CD4-positive, CD25-positive, alpha-beta regulatory T cell (primary cell): ENCODE data around the gene RAB3A. TPM values are rescaled to one million over a fixed set of nuclear protein-coding genes. Genes with fewer than 3 reads are reported as not detected.

Source experiments
- ATAC-seq, 2 donors: fragments of 150-1000 bp; cut with Tn5 transposase; one replicate each; pipeline ENCODE4 v1.10.0; 2021; ENCODE audit warnings: low read depth in 2 of 2, moderate number of reproducible peaks in 2 of 2, moderate library complexity in 1 of 2
- DNase-seq, 3 donors: peaks; one replicate each; pipeline versions ENCODE4 v3.0.0 to v3.0.0-alpha.2; 2012 to 2022; ENCODE audit warnings: mixed read lengths in 1 of 3
- H3K27ac ChIP-seq: one replicate; pipeline ENCODE4 v1.7.0; 2013; ENCODE audit warnings: mild to moderate bottlenecking, low read length; ENCODE audit not compliant: insufficient read depth, poor library complexity, severe bottlenecking
- H3K27me3 ChIP-seq: one replicate; pipeline ENCODE4 v1.7.0; 2013; ENCODE audit warnings: low read length; ENCODE audit not compliant: control insufficient read depth, insufficient read depth
- H3K36me3 ChIP-seq: one replicate; pipeline ENCODE4 v1.7.0; 2013; ENCODE audit warnings: mild to moderate bottlenecking, low read length, moderate library complexity; ENCODE audit not compliant: control insufficient read depth, insufficient read depth
- H3K4me1 ChIP-seq: 2 replicates; pipeline ENCODE4 v1.7.0; 2013; ENCODE audit warnings: mild to moderate bottlenecking, low read length; ENCODE audit not compliant: insufficient read depth, control insufficient read depth, poor library complexity, severe bottlenecking
- H3K4me3 ChIP-seq: one replicate; pipeline ENCODE4 v1.7.0; 2013; ENCODE audit warnings: low read depth, mild to moderate bottlenecking, low read length, moderate library complexity
- H3K9me3 ChIP-seq, 2 experiments: 1 replicate in 1 of 2; 2 replicates in 1 of 2; pipeline ENCODE4 v1.7.0; 2013; ENCODE audit warnings: low read length in 2 of 2, mild to moderate bottlenecking in 1 of 2, moderate library complexity in 1 of 2; ENCODE audit not compliant: control insufficient read depth in 2 of 2
- H3K27ac Mint-ChIP-seq, 3 donors: one replicate each; pipeline ENCODE4 v1.8.0; 2020 to 2022; ENCODE audit warnings: mild to moderate bottlenecking in 3 of 3, mixed read lengths in 3 of 3, moderate library complexity in 2 of 3
- H3K27me3 Mint-ChIP-seq: one replicate; pipeline ENCODE4 v1.8.0; 2022; ENCODE audit warnings: mild to moderate bottlenecking, mixed read lengths
- H3K36me3 Mint-ChIP-seq: one replicate; pipeline ENCODE4 v1.8.0; 2020; ENCODE audit warnings: mixed read lengths
- H3K4me1 Mint-ChIP-seq, 4 donors: one replicate each; pipeline ENCODE4 v1.8.0; 2020 to 2022; ENCODE audit warnings: mixed read lengths in 4 of 4, mild to moderate bottlenecking in 1 of 4
- H3K4me3 Mint-ChIP-seq, 4 donors: one replicate each; pipeline ENCODE4 v1.8.0; 2020 to 2022; ENCODE audit warnings: mild to moderate bottlenecking in 4 of 4, mixed read lengths in 4 of 4, moderate library complexity in 3 of 4
- H3K9me3 Mint-ChIP-seq, 7 donors: one replicate each; pipeline ENCODE4 v1.8.0; 2020 to 2022; ENCODE audit warnings: mixed read lengths in 7 of 7, mild to moderate bottlenecking in 3 of 7, moderate library complexity in 2 of 7
- polyA plus RNA-seq, 4 donors: library from polyadenylated mRNA; unstranded; fragments of 300-500 nt; fragmentation: Illumina TruSeq; gene quantifications; one replicate each; pipeline ENCODE4 v1.2.3, GENCODE V29; 2021
- total RNA-seq: library from RNA; stranded (reverse); gene quantifications from one replicate; pipeline ENCODE4 v1.2.3, GENCODE V29; 2022

The RAB3A gene
- total and polyA plus RNA-seq, 5 donors from 2014 or later: 0.87 to 5.1 (median 1.4) TPM

- Mint-ChIP-seq H3K36me3 (no peaks in the 10 kb centered on the region), H3K4me3 (no peak overlapping the region), H3K4me1 (peaks cover 0 to 29% (median 7%) of the 10 kb centered on the region in 4 donors), H3K27ac (no peak overlapping the region), H3K9me3 (peaks cover 0 to 12% (median 0%) of the 10 kb centered on the region in 7 donors), H3K27me3 (peaks cover 51% of the 10 kb centered on the region)
- Histone ChIP-seq H3K4me3 (no peak overlapping the region), H3K27me3 (peaks cover 10% of the 10 kb centered on the region), H3K27ac (no peak overlapping the region), H3K9me3 (peaks cover 0 to 2% of the 10 kb centered on the region in 2 experiments), H3K4me1 (peaks cover 25% of the 10 kb centered on the region), H3K36me3 (no peaks in the 10 kb centered on the region)
- ATAC-seq (no peak), DNase-seq (no peak)
Observed at GRCh38 chr19:18227781-18228271, 24.0 kb upstream of the RAB3A start.

DNA sequence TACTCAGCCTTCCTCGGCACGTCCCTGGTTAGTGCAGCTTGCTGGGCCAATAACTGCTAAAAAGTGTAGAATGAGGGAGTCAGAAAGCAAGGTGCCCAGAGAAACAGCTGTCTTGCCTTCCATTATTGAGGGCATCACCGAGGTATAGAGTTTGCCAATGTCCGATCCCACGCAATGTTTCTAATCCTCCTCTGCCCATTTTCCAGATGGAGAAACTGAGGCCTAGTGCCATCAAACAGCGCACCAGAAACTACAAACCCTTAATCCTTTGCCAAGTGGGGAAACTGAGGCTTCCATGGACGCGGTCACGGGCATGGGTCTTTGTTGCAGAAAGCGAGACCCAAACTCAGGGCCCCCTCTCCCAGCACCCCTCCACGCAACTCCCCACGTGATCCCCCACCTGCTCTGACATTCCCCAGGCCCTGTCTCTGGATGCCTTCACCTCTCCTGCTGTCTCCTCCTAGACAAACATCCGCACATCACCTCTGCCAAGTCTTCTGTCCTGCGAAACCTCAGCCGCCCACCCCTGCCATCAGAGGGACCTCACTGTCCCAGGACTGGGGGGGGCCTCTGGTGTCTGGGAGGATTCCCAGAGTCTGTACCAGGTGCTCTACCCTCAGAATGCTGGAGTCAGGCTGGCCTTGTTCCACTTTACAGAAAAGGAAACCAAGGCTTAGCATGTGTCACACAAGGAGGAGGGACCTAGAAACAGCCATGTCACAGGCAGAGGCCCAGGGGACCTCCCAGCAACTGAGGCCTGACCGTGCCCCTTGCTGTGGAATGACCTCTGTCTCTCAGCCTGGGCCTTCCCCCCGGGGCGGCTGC lies 23.3 kb upstream of the RAB3A start:
- peaks cover 23% of the 10 kb centered on the region for H3K4me1 ChIP-seq
- no peak overlapping the region for H3K4me3 ChIP-seq
- peaks cover 0 to 29% (median 7%) of the 10 kb centered on the region in 4 donors for H3K4me1 Mint-ChIP-seq
- no peak overlapping the region for H3K27ac Mint-ChIP-seq
- peaks cover 51% of the 10 kb centered on the region for H3K27me3 Mint-ChIP-seq
- peaks cover 7% of the 10 kb centered on the region for H3K27me3 ChIP-seq
- H3K36me3 ChIP-seq: no peaks in the 10 kb centered on the region
- H3K36me3 Mint-ChIP-seq: no peaks in the 10 kb centered on the region
- H3K9me3 ChIP-seq: no peaks in the 10 kb centered on the region
- H3K9me3 Mint-ChIP-seq: peaks cover 0 to 7% (median 0%) of the 10 kb centered on the region in 7 donors
- H3K27ac ChIP-seq: no peak overlapping the region
- ATAC-seq (no peak), DNase-seq (no peak)
- H3K4me3 Mint-ChIP-seq: peak overlapping the region in 1 of 4 donors; percentile 57

- no peaks in the 10 kb centered on the region for H3K9me3 ChIP-seq
- H3K4me1 ChIP-seq: peaks cover 23% of the 10 kb centered on the region
- Mint-ChIP-seq H3K4me1 (peaks cover 0 to 35% (median 7%) of the 10 kb centered on the region in 4 donors), H3K27me3 (peaks cover 48% of the 10 kb centered on the region), H3K9me3 (peaks cover 0 to 7% (median 0%) of the 10 kb centered on the region in 7 donors), H3K4me3 (peak within 1 kb of the TSS in 2 of 4 donors; percentile 87 to 93), H3K27ac (no peak within 1 kb of the TSS), H3K36me3 (no peaks in the 10 kb centered on the region)
- ATAC-seq (no peak), DNase-seq (no peak)
- H3K36me3 ChIP-seq: no peaks in the 10 kb centered on the region
- no peak within 1 kb of the TSS for H3K4me3 ChIP-seq
- peaks cover 7% of the 10 kb centered on the region for H3K27me3 ChIP-seq
- H3K27ac ChIP-seq: no peak within 1 kb of the TSS
Observed at GRCh38 chr19:18225702-18226468, 22.0 kb upstream of the RAB3A start, which contains the start of gene PDE4C. PDE4C (minus strand) TSS chr19:18226438; CDS start chr19:18226415, 23 bp downstream.

GRCh38 chr19:18225355-18225701 lies 21.5 kb upstream of the RAB3A start:
- H3K27ac Mint-ChIP-seq: no peak overlapping the region
- H3K9me3 Mint-ChIP-seq: peaks cover 0 to 3% (median 0%) of the 10 kb centered on the region in 7 donors
- peaks cover 23% of the 10 kb centered on the region for H3K4me1 ChIP-seq
- H3K36me3 ChIP-seq: no peaks in the 10 kb centered on the region
- peaks cover 4% of the 10 kb centered on the region for H3K27me3 ChIP-seq
- H3K4me3 Mint-ChIP-seq: peak overlapping the region in 2 of 4 donors; percentile 87 to 93
- peaks cover 0 to 37% (median 7%) of the 10 kb centered on the region in 4 donors for H3K4me1 Mint-ChIP-seq
- peaks cover 44% of the 10 kb centered on the region for H3K27me3 Mint-ChIP-seq
- no peak overlapping the region for H3K4me3 ChIP-seq
- ATAC-seq: no peak
- DNase-seq: no peak
- H3K36me3 Mint-ChIP-seq: no peaks in the 10 kb centered on the region
- no peaks in the 10 kb centered on the region for H3K9me3 ChIP-seq
- H3K27ac ChIP-seq: no peak overlapping the region

GRCh38 chr19:18224525-18225354 lies 20.9 kb upstream of the RAB3A start:
- Mint-ChIP-seq H3K36me3 (no peaks in the 10 kb centered on the region), H3K27ac (peak overlapping the region in 2 of 3 donors; percentile 13 to 79), H3K27me3 (peaks cover 49% of the 10 kb centered on the region), H3K4me1 (peaks cover 0 to 37% (median 7%) of the 10 kb centered on the region in 4 donors), H3K4me3 (peak overlapping the region; percentile 85 to 93 (median 86)), H3K9me3 (peaks cover 0 to 3% (median 0%) of the 10 kb centered on the region in 7 donors)
- Histone ChIP-seq H3K27ac (no peak overlapping the region), H3K9me3 (no peaks in the 10 kb centered on the region), H3K4me1 (peaks cover 23% of the 10 kb centered on the region), H3K36me3 (no peaks in the 10 kb centered on the region), H3K4me3 (peak overlapping the region; percentile 62), H3K27me3 (peaks cover 3% of the 10 kb centered on the region)
- DNase-seq (peak; percentile 73 to 95 (median 80)), ATAC-seq (peak; percentile 87 to 89)

DNA sequence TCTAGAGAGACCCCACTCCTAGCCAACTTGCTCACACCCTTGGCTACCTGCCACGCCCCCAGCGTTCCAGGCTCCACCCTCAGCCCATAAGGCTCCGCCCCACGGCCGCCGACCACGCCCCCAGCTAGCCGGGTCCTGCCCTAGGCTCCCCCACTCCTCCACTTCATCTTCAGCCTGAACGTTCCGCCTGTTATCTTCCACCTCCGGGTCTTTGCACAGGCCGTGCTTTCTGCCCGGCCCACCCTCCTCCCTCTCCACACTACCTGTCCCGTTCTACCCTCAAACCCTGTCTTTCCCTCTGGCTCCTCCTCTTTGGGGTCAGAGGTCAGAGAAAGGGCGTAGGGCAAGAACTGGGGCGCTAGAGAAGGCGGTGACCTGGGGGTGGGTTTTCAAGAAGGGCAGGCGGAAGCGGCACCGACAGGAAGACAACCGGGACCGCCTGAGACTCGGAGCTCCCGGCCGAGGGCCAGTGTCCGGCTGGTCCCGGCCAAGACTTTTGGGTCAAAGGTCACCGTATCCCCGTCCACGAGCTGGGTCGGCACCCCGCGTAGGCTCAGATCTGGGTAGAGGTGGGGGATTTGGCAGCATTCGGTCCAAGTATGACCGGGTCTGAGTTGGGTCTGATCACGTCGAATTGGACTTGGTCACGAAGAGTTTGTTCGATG lies 20.1 kb upstream of the RAB3A start:
- no peaks in the 10 kb centered on the region for H3K9me3 ChIP-seq
- DNase-seq: peak in 2 of 3 donors; percentile 21 to 50
- H3K4me1 ChIP-seq: peaks cover 23% of the 10 kb centered on the region
- no peaks in the 10 kb centered on the region for H3K36me3 ChIP-seq
- H3K27ac ChIP-seq: no peak overlapping the region
- Mint-ChIP-seq H3K36me3 (no peaks in the 10 kb centered on the region), H3K27ac (peak overlapping the region in 1 of 3 donors; percentile 79), H3K4me3 (peak overlapping the region; percentile 85 to 93 (median 86)), H3K27me3 (peaks cover 51% of the 10 kb centered on the region), H3K9me3 (peaks cover 0 to 3% (median 0%) of the 10 kb centered on the region in 7 donors), H3K4me1 (peaks cover 0 to 37% (median 7%) of the 10 kb centered on the region in 4 donors)
- H3K4me3 ChIP-seq: peak overlapping the region; percentile 62
- peaks cover 3% of the 10 kb centered on the region for H3K27me3 ChIP-seq
- no peak for ATAC-seq
